ENCODE measurements around the gene ME1. TPM values are rescaled to one million over a fixed set of nuclear protein-coding genes. Genes with fewer than 3 reads are reported as not detected.

ME1 gene
- total RNA-seq, 2 donors from 2014 or later, result 7.5 to 15.4 TPM

DNA sequence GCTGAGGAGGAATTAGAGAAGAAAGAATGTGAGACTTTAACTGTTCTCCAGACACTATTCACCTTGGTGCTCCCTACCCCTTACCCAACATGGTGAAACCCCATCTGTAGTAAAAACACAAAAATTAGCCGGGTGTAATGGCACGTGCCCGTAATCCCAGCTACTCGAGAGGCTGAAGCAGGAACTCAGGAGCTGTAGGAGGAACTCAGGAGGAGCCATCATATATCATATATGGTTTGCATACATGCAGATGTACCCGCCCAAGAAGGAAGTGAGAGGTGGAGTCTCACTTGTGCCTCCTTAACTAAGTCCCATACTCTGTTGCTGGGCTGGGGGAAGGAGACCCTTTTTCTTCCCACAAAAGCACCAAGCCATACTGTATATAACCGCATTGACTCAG, 35.5 kb upstream of the ME1 start:
- H3K9me3 Mint-ChIP-seq, result no peaks in the 10 kb centered on the region
- H3K4me1 ChIP-seq (ENCODE audit: control insufficient read depth, insufficient read depth, low read length), result peaks cover 10% of the 10 kb centered on the region
- no peaks in the 10 kb centered on the region for H3K36me3 Mint-ChIP-seq (ENCODE audit: low read depth)
- no peaks in the 10 kb centered on the region for H3K36me3 ChIP-seq (ENCODE audit: control insufficient read depth, insufficient read depth, low read length)
- H3K9me3 ChIP-seq (ENCODE audit: control insufficient read depth, low read length), result no peaks in the 10 kb centered on the region
- DNase-seq, result no peak
- H3K4me1 Mint-ChIP-seq, result peaks cover 19% of the 10 kb centered on the region
- H3K27me3 Mint-ChIP-seq (ENCODE audit: insufficient read depth), result peaks cover 4% of the 10 kb centered on the region
- no peak overlapping the region for H3K27ac ChIP-seq (ENCODE audit: low read depth, low read length)
- TF ChIP-seq, protein P1, sequence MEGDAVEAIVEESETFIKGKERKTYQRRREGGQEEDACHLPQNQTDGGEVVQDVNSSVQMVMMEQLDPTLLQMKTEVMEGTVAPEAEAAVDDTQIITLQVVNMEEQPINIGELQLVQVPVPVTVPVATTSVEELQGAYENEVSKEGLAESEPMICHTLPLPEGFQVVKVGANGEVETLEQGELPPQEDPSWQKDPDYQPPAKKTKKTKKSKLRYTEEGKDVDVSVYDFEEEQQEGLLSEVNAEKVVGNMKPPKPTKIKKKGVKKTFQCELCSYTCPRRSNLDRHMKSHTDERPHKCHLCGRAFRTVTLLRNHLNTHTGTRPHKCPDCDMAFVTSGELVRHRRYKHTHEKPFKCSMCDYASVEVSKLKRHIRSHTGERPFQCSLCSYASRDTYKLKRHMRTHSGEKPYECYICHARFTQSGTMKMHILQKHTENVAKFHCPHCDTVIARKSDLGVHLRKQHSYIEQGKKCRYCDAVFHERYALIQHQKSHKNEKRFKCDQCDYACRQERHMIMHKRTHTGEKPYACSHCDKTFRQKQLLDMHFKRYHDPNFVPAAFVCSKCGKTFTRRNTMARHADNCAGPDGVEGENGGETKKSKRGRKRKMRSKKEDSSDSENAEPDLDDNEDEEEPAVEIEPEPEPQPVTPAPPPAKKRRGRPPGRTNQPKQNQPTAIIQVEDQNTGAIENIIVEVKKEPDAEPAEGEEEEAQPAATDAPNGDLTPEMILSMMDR (conservative IDR thresholded peaks at IDR 0.05), result no peak
- H3K4me3 Mint-ChIP-seq, result no peak overlapping the region
- no peak overlapping the region for H3K4me3 ChIP-seq (ENCODE audit: low read length)
- H3K27me3 ChIP-seq (ENCODE audit: control insufficient read depth, insufficient read depth, low read length, poor library complexity, severe bottlenecking), result no peaks in the 10 kb centered on the region
- no peak overlapping the region for H3K9ac ChIP-seq (ENCODE audit: extremely low read depth, low read length, poor library complexity, severe bottlenecking)
- no peak overlapping the region for H3K27ac Mint-ChIP-seq
- 83 to 93% methylated on average over 4 to 6 of the region's 6 CpGs for WGBS, 2 experiments (ENCODE audit: insufficient coverage in 1 of 2, insufficient read length in 1 of 2)

DNA sequence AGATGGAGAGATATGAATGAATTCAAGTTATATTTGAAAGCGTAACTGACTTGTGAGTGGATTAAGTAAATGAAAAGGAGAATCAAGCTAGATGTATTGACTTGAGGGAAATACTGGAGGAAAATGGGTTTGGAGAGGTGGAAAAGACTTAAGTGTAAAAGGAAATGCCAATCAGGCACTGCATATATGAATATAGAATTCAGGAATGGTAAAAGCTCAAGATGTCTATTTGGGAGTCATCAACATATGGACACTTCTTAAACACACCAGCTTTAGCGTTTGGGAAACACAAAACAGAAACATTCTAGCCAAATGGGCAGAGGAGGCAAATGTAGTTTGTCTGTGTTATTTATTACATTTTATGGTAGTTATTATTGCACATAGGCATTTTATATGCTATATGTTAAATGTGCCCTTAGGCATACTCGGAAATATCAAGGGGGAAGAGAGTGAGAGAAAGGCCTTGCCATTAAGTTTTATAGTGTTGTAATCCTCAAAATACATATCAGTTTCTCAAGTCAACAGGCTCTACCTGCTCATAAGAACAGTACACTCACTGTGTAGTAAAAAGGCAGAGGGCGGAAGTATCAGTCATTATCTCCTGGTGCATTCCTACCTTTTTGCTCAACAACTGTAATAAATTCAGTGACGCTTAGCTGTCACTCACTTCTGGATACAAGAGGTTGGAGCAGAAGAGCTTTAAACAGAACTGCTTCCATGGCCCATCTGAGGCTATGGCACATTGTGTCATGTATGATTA, 33.7 kb upstream of the ME1 start:
- H3K27me3 ChIP-seq (ENCODE audit: control insufficient read depth, insufficient read depth, low read length, poor library complexity, severe bottlenecking), result no peaks in the 10 kb centered on the region
- H3K36me3 ChIP-seq (ENCODE audit: control insufficient read depth, insufficient read depth, low read length), result no peaks in the 10 kb centered on the region
- 94% methylated on average over 3 to 5 of the region's 5 CpGs for WGBS, 2 experiments (ENCODE audit: insufficient coverage in 1 of 2, insufficient read length in 1 of 2)
- H3K9me3 Mint-ChIP-seq, result peaks cover 7% of the 10 kb centered on the region
- H3K9ac ChIP-seq (ENCODE audit: extremely low read depth, low read length, poor library complexity, severe bottlenecking), result no peak overlapping the region
- peaks cover 10% of the 10 kb centered on the region for H3K4me1 ChIP-seq (ENCODE audit: control insufficient read depth, insufficient read depth, low read length)
- no peak for DNase-seq
- no peak overlapping the region for H3K4me3 Mint-ChIP-seq
- H3K36me3 Mint-ChIP-seq (ENCODE audit: low read depth), result no peaks in the 10 kb centered on the region
- peaks cover 11% of the 10 kb centered on the region for H3K27me3 Mint-ChIP-seq (ENCODE audit: insufficient read depth)
- no peaks in the 10 kb centered on the region for H3K9me3 ChIP-seq (ENCODE audit: control insufficient read depth, low read length)
- H3K4me1 Mint-ChIP-seq, result peaks cover 23% of the 10 kb centered on the region
- H3K4me3 ChIP-seq (ENCODE audit: low read length), result no peak overlapping the region
- H3K27ac Mint-ChIP-seq, result no peak overlapping the region
- H3K27ac ChIP-seq (ENCODE audit: low read depth, low read length), result no peak overlapping the region
- TF ChIP-seq, protein P1 (conservative IDR thresholded peaks at IDR 0.05), result no peak

DNA sequence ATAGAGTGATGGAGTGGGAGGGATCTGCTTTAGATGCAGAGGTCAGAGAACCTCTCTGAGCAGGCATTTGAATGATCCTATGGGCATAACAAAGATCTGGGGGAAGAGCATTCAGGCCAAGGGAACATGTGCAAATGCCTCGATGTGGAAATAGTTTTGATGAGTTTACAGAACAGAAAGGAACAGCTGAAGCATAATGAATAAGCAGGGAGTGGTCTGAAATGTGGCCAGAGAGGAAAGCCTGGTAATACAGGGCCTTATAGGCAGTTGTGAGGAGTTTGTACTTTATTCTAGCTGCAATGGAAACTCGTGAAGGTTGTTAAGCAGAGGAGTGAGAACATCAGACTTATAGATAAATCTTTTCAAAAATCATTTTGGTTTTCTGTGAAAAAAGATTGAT, 33.0 kb upstream of the ME1 start:
- Mint-ChIP-seq H3K27me3 (ENCODE audit: insufficient read depth) (peaks cover 12% of the 10 kb centered on the region), H3K27ac (no peak overlapping the region), H3K9me3 (peaks cover 7% of the 10 kb centered on the region), H3K4me1 (peaks cover 28% of the 10 kb centered on the region), H3K4me3 (no peak overlapping the region), H3K36me3 (ENCODE audit: low read depth) (no peaks in the 10 kb centered on the region)
- H3K4me3 ChIP-seq (ENCODE audit: low read length), result no peak overlapping the region
- H3K9ac ChIP-seq (ENCODE audit: extremely low read depth, low read length, poor library complexity, severe bottlenecking), result no peak overlapping the region
- H3K27me3 ChIP-seq (ENCODE audit: control insufficient read depth, insufficient read depth, low read length, poor library complexity, severe bottlenecking), result no peaks in the 10 kb centered on the region
- no peaks in the 10 kb centered on the region for H3K36me3 ChIP-seq (ENCODE audit: control insufficient read depth, insufficient read depth, low read length)
- TF ChIP-seq, protein P1 (conservative IDR thresholded peaks at IDR 0.05), result no peak
- H3K9me3 ChIP-seq (ENCODE audit: control insufficient read depth, low read length), result no peaks in the 10 kb centered on the region
- H3K27ac ChIP-seq (ENCODE audit: low read depth, low read length), result no peak overlapping the region
- DNase-seq, result no peak
- peaks cover 10% of the 10 kb centered on the region for H3K4me1 ChIP-seq (ENCODE audit: control insufficient read depth, insufficient read depth, low read length)
- WGBS, 2 experiments (ENCODE audit: insufficient coverage in 1 of 2, insufficient read length in 1 of 2), result 86 to 89% methylated on average over 2 of the region's 2 CpGs
